HEK293 (cell line): ENCODE data around the gene AKAP8.

Experiments
- CTCF ChIA-PET: fragments of 350-600 bp; formaldehyde crosslinking; extraction: SDS; loops from one replicate; lab custom pipeline; 2021; ENCODE audit warnings: antibody characterized with exemption; lab: Yijun Ruan, JAX
- POLR2A ChIA-PET: fragments of 300-600 bp; formaldehyde crosslinking; extraction: SDS; loops from one replicate; lab custom pipeline; 2020; ENCODE audit warnings: antibody characterized with exemption, inconsistent platforms; lab: Yijun Ruan, JAX
- H3K27ac ChIP-seq: fragments of 200-500 bp; sonication (Bioruptor generic); 2 replicates; pipeline ENCODE4 v1.5.1; 2014; ENCODE audit warnings: low read depth, low read length, control low read depth, inconsistent platforms; ENCODE audit errors: extremely low read depth
- H3K36me3 ChIP-seq, 2 experiments: fragments of 200-500 bp in 1 of 2; sonication (Bioruptor generic) in 1 of 2; 1 replicate in 1 of 2; 2 replicates in 1 of 2; pipeline ENCODE4 v1.5.1; 2014 to 2017; ENCODE audit warnings: inconsistent platforms in 2 of 2, low read length in 2 of 2; ENCODE audit not compliant: control insufficient read depth in 2 of 2, insufficient read depth in 1 of 2
- H3K4me1 ChIP-seq: fragments of 200-500 bp; sonication (Bioruptor generic); 2 replicates; pipeline ENCODE4 v1.5.1; 2014; ENCODE audit warnings: mild to moderate bottlenecking, low read length, inconsistent platforms; ENCODE audit not compliant: control insufficient read depth, insufficient read depth
- H3K4me3 ChIP-seq: 2 replicates; pipeline ENCODE4 v1.5.1; 2011; ENCODE audit warnings: low read depth, mild to moderate bottlenecking, control low read depth, low read length, moderate library complexity
- H3K9me3 ChIP-seq: fragments of 200-500 bp; sonication (Bioruptor generic); 2 replicates; pipeline ENCODE4 v1.5.1; 2014; ENCODE audit warnings: low read depth, low read length, inconsistent platforms; ENCODE audit not compliant: control insufficient read depth, insufficient read depth
- EGR2 ChIP-seq: fragments of 450-650 bp; formaldehyde crosslinking; IDR thresholded peaks from 2 replicates; pipeline ENCODE4 v1.5.1; 2016; ENCODE audit warnings: low read depth, missing biosample characterization, missing genetic modification characterization
- GFI1B ChIP-seq: fragments of 450-650 bp; formaldehyde crosslinking; IDR thresholded peaks from 2 replicates; pipeline ENCODE4 v1.5.1; 2016; ENCODE audit warnings: missing biosample characterization, missing genetic modification characterization
- HOXC10 ChIP-seq: sonication (generic); formaldehyde crosslinking; IDR thresholded peaks from 2 replicates; pipeline ENCODE4 v1.8.1; 2023; ENCODE audit warnings: mild to moderate bottlenecking, missing genetic modification reagents
- KLF1 ChIP-seq: fragments of 450-650 bp; formaldehyde crosslinking; IDR thresholded peaks from 2 replicates; pipeline ENCODE4 v1.5.1; 2016; ENCODE audit warnings: missing biosample characterization, missing genetic modification characterization
- KLF9 ChIP-seq: fragments of 450-650 bp; formaldehyde crosslinking; IDR thresholded peaks from 2 replicates; pipeline ENCODE4 v1.5.1; 2016; ENCODE audit warnings: missing biosample characterization, missing genetic modification characterization, low read depth
- SCRT1 ChIP-seq: fragments of 450-650 bp; formaldehyde crosslinking; IDR thresholded peaks from 2 replicates; pipeline ENCODE4 v1.5.1; 2016; ENCODE audit warnings: missing biosample characterization, missing genetic modification characterization, borderline replicate concordance
- SCRT2 ChIP-seq: fragments of 450-650 bp; formaldehyde crosslinking; IDR thresholded peaks from 2 replicates; pipeline ENCODE4 v1.5.1; 2016; ENCODE audit warnings: missing biosample characterization, missing genetic modification characterization
- WT1 ChIP-seq: fragments of 450-650 bp; formaldehyde crosslinking; IDR thresholded peaks from 2 replicates; pipeline ENCODE4 v1.5.1; 2016; ENCODE audit warnings: missing biosample characterization, missing genetic modification characterization
- YY2 ChIP-seq: fragments of 450-650 bp; formaldehyde crosslinking; IDR thresholded peaks from 2 replicates; pipeline ENCODE4 v1.5.1; 2016; ENCODE audit warnings: missing biosample characterization, missing genetic modification characterization
- ZBTB20 ChIP-seq: fragments of 450-650 bp; formaldehyde crosslinking; IDR thresholded peaks from 2 replicates; pipeline ENCODE4 v1.5.1; 2016; ENCODE audit warnings: missing biosample characterization, missing genetic modification characterization
- ZFP69B ChIP-seq: fragments of 450-650 bp; formaldehyde crosslinking; IDR thresholded peaks from 2 replicates; pipeline ENCODE4 v1.5.1; 2016; ENCODE audit warnings: missing biosample characterization, missing genetic modification characterization
- ZNF138 ChIP-seq: fragments of 450-650 bp; formaldehyde crosslinking; IDR thresholded peaks from 2 replicates; pipeline ENCODE4 v1.5.1; 2016; ENCODE audit warnings: missing biosample characterization, missing genetic modification characterization, borderline replicate concordance
- ZNF155 ChIP-seq: fragments of 450-650 bp; formaldehyde crosslinking; IDR thresholded peaks from 2 replicates; pipeline ENCODE4 v1.5.1; 2016; ENCODE audit warnings: missing biosample characterization, missing genetic modification characterization
- ZNF174 ChIP-seq: fragments of 450-650 bp; formaldehyde crosslinking; IDR thresholded peaks from 2 replicates; pipeline ENCODE4 v1.5.0; 2017; ENCODE audit warnings: missing biosample characterization, mild to moderate bottlenecking, missing genetic modification characterization
- ZNF354C ChIP-seq: fragments of 450-650 bp; formaldehyde crosslinking; IDR thresholded peaks from 2 replicates; pipeline ENCODE4 v1.5.1; 2016; ENCODE audit warnings: missing biosample characterization, missing genetic modification characterization, low read depth, borderline replicate concordance
- ZNF416 ChIP-seq: fragments of 450-650 bp; formaldehyde crosslinking; IDR thresholded peaks from 2 replicates; pipeline ENCODE4 v1.5.1; 2016; ENCODE audit warnings: missing biosample characterization, missing genetic modification characterization
- ZNF48 ChIP-seq: fragments of 450-650 bp; formaldehyde crosslinking; IDR thresholded peaks from 2 replicates; pipeline ENCODE4 v1.5.1; 2016; ENCODE audit warnings: missing biosample characterization, missing genetic modification characterization
- ZNF501 ChIP-seq: fragments of 450-650 bp; formaldehyde crosslinking; IDR thresholded peaks from 2 replicates; pipeline ENCODE4 v1.5.1; 2016; ENCODE audit warnings: missing biosample characterization, missing genetic modification characterization
- ZNF529 ChIP-seq: fragments of 450-650 bp; formaldehyde crosslinking; IDR thresholded peaks from 2 replicates; pipeline ENCODE4 v1.5.1; 2017; ENCODE audit warnings: missing genetic modification characterization, missing biosample characterization; ENCODE audit not compliant: insufficient replicate concordance
- ZNF530 ChIP-seq: fragments of 450-650 bp; formaldehyde crosslinking; IDR thresholded peaks from 2 replicates; pipeline ENCODE4 v1.5.1; 2016; ENCODE audit warnings: low read depth, missing biosample characterization, missing genetic modification characterization
- ZSCAN30 ChIP-seq: fragments of 450-650 bp; IDR thresholded peaks from 2 replicates; pipeline ENCODE4 v1.5.1; 2018; ENCODE audit warnings: missing biosample characterization, mild to moderate bottlenecking, missing genetic modification characterization, moderate library complexity
- TF ChIP-seq, protein P1 (sequence below): fragments of 450-650 bp; formaldehyde crosslinking; IDR thresholded peaks from 2 replicates; pipeline ENCODE4 v1.5.1; 2016; ENCODE audit warnings: missing biosample characterization, missing genetic modification characterization, low read depth
- TF ChIP-seq, protein P2 (sequence below): fragments of 450-650 bp; formaldehyde crosslinking; IDR thresholded peaks from 2 replicates; pipeline ENCODE4 v1.5.1; 2016; ENCODE audit warnings: missing biosample characterization, missing genetic modification characterization
- TF ChIP-seq, protein P3 (sequence below): fragments of 450-650 bp; formaldehyde crosslinking; IDR thresholded peaks from 2 replicates; pipeline ENCODE4 v1.5.1; 2016; ENCODE audit warnings: missing biosample characterization, missing genetic modification characterization
- TF ChIP-seq, protein P4 (sequence below): sonication (generic); formaldehyde crosslinking; IDR thresholded peaks from 2 replicates; pipeline ENCODE4 v1.8.1; 2022; ENCODE audit warnings: mild to moderate bottlenecking, moderate library complexity, missing genetic modification reagents
- TF ChIP-seq, protein P5 (sequence below): fragments of 450-650 bp; formaldehyde crosslinking; IDR thresholded peaks from 2 replicates; pipeline ENCODE4 v1.5.1; 2016; ENCODE audit warnings: missing biosample characterization, missing genetic modification characterization

The AKAP8 gene

DNA sequence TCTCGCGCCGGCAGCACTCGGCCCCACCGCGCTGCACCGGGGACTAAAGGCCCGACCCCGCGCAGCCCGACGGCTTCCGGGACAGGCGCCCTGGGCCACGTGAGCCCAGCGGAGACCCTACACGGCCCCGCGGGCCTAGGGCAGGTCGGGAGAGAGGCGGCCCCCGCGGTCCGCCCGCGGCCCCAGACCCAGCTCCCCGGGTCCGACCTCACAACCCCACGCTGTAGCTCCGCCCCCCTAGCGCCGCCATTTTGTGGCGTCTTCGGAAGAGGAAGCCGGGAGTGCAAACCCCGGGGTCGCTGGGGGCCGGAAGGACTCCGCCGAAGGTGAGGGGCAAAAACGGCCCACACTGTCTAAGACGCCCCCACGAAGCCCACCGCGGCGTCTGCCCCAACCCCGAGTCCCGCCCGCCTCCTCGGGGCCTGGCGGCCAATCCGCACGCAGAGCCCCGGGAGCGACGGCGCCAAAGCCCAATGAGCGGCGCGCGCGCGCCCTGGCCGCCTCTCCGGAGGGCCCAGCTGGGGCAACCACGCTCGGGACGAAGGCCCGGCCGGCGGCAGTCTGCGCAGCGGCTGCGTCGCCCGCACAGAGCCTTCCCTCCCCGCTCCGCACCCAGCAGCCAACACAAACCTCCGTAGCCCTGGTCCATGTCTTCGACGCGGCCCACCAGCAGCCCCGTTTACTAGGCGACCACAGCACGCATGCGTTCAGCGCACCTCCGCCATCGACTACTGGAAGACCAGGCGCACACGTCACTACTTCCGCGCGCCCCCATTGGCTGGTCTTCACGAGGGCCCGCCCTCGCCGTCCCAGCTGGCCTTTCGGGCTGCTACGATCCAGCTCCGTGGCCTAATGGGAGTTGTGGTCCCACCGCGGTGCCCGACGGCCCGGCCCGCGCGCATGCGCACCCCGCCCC lies at the start of gene AKAP8:
TSS of gene AKAP8 (minus strand) at position 705 of the 916 bp plus-strand sequence. CDS start at position 649, 56 bp downstream.
- H3K4me1 ChIP-seq: peaks cover 6% of the 10 kb centered on the region
- POLR2A ChIA-PET: interaction anchor here (0.5 to 5.8 kb wide), 20 partner anchors 8 to 1361 kb away, joined by 3 to 94 read pairs (median 5); partner anchors contain the start of genes AKAP8L and BRD4
- CTCF ChIA-PET: interaction anchor here (0.6 to 1.3 kb wide), 6 partner anchors 29 to 205 kb away, joined by 3 to 6 read pairs (median 3); partner anchors contain the start of gene AKAP8L
- peaks cover 5 to 31% of the 10 kb centered on the region in 2 experiments; a peak in 2 of 3 replicates for H3K36me3 ChIP-seq
- H3K27ac ChIP-seq: peak within 1 kb of the TSS; percentile 89
- H3K9me3 ChIP-seq: no peaks in the 10 kb centered on the region
- H3K4me3 ChIP-seq: peak within 1 kb of the TSS; percentile 98
- TF ChIP-seq EGR2 (tag by site-specific recombination): peak; percentile 64
- no peak for TF ChIP-seq ZNF354C
- no peak for TF ChIP-seq ZNF48
- TF ChIP-seq SCRT2: no peak
- no peak; the same call in 1 of the 2 replicates for TF ChIP-seq ZFP69B (tag by site-specific recombination)
- TF ChIP-seq, protein P1, sequence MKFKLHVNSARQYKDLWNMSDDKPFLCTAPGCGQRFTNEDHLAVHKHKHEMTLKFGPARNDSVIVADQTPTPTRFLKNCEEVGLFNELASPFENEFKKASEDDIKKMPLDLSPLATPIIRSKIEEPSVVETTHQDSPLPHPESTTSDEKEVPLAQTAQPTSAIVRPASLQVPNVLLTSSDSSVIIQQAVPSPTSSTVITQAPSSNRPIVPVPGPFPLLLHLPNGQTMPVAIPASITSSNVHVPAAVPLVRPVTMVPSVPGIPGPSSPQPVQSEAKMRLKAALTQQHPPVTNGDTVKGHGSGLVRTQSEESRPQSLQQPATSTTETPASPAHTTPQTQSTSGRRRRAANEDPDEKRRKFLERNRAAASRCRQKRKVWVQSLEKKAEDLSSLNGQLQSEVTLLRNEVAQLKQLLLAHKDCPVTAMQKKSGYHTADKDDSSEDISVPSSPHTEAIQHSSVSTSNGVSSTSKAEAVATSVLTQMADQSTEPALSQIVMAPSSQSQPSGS (tag by site-specific recombination): peak; percentile 43; the same call in 1 of the 2 replicates
- TF ChIP-seq, protein P2, sequence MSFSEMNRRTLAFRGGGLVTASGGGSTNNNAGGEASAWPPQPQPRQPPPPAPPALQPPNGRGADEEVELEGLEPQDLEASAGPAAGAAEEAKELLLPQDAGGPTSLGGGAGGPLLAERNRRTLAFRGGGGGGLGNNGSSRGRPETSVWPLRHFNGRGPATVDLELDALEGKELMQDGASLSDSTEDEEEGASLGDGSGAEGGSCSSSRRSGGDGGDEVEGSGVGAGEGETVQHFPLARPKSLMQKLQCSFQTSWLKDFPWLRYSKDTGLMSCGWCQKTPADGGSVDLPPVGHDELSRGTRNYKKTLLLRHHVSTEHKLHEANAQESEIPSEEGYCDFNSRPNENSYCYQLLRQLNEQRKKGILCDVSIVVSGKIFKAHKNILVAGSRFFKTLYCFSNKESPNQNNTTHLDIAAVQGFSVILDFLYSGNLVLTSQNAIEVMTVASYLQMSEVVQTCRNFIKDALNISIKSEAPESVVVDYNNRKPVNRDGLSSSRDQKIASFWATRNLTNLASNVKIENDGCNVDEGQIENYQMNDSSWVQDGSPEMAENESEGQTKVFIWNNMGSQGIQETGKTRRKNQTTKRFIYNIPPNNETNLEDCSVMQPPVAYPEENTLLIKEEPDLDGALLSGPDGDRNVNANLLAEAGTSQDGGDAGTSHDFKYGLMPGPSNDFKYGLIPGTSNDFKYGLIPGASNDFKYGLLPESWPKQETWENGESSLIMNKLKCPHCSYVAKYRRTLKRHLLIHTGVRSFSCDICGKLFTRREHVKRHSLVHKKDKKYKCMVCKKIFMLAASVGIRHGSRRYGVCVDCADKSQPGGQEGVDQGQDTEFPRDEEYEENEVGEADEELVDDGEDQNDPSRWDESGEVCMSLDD (tag by site-specific recombination): peak; percentile 46; the same call in 1 of the 2 replicates
- TF ChIP-seq HOXC10 (CRISPR knock-in tag): no peak
- TF ChIP-seq ZNF416 (tag by site-specific recombination): no peak
- no peak for TF ChIP-seq ZNF501
- TF ChIP-seq ZNF529 (tag by site-specific recombination): no peak
- no peak for TF ChIP-seq SCRT1
- peak; percentile 54 for TF ChIP-seq YY2 (tag by site-specific recombination)
- no peak for TF ChIP-seq ZNF174 (tag by site-specific recombination)
- TF ChIP-seq ZNF138 (tag by site-specific recombination): no peak
- TF ChIP-seq WT1 (tag by site-specific recombination): no peak
- TF ChIP-seq, protein P3, sequence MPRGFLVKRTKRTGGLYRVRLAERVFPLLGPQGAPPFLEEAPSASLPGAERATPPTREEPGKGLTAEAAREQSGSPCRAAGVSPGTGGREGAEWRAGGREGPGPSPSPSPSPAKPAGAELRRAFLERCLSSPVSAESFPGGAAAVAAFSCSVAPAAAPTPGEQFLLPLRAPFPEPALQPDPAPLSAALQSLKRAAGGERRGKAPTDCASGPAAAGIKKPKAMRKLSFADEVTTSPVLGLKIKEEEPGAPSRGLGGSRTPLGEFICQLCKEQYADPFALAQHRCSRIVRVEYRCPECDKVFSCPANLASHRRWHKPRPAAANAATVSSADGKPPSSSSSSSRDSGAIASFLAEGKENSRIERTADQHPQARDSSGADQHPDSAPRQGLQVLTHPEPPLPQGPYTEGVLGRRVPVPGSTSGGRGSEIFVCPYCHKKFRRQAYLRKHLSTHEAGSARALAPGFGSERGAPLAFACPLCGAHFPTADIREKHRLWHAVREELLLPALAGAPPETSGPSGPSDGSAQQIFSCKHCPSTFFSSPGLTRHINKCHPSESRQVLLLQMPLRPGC (tag by site-specific recombination): no peak
- no peak for TF ChIP-seq GFI1B (tag by site-specific recombination)
- peak; percentile 70 for TF ChIP-seq ZSCAN30 (tag by site-specific recombination)
- TF ChIP-seq ZNF530 (tag by site-specific recombination): no peak
- TF ChIP-seq KLF1 (tag by site-specific recombination): no peak
- TF ChIP-seq, protein P4, sequence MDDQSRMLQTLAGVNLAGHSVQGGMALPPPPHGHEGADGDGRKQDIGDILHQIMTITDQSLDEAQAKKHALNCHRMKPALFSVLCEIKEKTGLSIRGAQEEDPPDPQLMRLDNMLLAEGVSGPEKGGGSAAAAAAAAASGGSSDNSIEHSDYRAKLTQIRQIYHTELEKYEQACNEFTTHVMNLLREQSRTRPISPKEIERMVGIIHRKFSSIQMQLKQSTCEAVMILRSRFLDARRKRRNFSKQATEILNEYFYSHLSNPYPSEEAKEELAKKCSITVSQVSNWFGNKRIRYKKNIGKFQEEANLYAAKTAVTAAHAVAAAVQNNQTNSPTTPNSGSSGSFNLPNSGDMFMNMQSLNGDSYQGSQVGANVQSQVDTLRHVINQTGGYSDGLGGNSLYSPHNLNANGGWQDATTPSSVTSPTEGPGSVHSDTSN (CRISPR knock-in tag): peak; percentile 69; the same call in 1 of the 2 replicates
- TF ChIP-seq, protein P5, sequence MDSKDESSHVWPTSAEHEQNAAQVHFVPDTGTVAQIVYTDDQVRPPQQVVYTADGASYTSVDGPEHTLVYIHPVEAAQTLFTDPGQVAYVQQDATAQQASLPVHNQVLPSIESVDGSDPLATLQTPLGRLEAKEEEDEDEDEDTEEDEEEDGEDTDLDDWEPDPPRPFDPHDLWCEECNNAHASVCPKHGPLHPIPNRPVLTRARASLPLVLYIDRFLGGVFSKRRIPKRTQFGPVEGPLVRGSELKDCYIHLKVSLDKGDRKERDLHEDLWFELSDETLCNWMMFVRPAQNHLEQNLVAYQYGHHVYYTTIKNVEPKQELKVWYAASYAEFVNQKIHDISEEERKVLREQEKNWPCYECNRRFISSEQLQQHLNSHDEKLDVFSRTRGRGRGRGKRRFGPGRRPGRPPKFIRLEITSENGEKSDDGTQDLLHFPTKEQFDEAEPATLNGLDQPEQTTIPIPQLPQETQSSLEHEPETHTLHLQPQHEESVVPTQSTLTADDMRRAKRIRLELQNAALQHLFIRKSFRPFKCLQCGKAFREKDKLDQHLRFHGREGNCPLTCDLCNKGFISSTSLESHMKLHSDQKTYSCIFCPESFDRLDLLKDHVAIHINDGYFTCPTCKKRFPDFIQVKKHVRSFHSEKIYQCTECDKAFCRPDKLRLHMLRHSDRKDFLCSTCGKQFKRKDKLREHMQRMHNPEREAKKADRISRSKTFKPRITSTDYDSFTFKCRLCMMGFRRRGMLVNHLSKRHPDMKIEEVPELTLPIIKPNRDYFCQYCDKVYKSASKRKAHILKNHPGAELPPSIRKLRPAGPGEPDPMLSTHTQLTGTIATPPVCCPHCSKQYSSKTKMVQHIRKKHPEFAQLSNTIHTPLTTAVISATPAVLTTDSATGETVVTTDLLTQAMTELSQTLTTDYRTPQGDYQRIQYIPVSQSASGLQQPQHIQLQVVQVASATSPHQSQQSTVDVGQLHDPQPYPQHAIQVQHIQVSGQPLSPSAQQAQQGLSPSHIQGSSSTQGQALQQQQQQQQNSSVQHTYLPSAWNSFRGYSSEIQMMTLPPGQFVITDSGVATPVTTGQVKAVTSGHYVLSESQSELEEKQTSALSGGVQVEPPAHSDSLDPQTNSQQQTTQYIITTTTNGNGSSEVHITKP (tag by site-specific recombination): peak; percentile 15; the same call in 1 of the 2 replicates
- TF ChIP-seq KLF9 (tag by site-specific recombination): peak; percentile 33
- no peak for TF ChIP-seq ZNF155
- TF ChIP-seq ZBTB20 (tag by site-specific recombination): peak; percentile 97
